HAP-1 (cell line): Measurements from ENCODE around the gene PDE7B.
"Not testable (repeated sequence)": the region's sequence is repeated elsewhere in the genome, so short reads cannot be mapped to it uniquely, and the experiment has no call there.

Experiments used
- DNase-seq, 2 experiments: peaks; one replicate each; pipeline ENCODE4 v3.0.0-alpha.2; 2016 to 2020; ENCODE audit warnings: low spot score in 2 of 2
- H3K27me3 ChIP-seq: fragments of 250-450 bp; sonication (Bioruptor Pico); 2 replicates; pipeline ENCODE4 v1.5.1; 2020; ENCODE audit warnings: low read depth, mild to moderate bottlenecking, moderate library complexity
- H3K36me3 ChIP-seq: fragments of 250-450 bp; sonication (Bioruptor Pico); replicated peaks from 2 replicates; pipeline ENCODE4 v1.5.1; 2020; ENCODE audit warnings: mild to moderate bottlenecking
- H3K4me1 ChIP-seq: fragments of 250-450 bp; sonication (Bioruptor Pico); 2 replicates; pipeline ENCODE4 v1.5.1; 2020; ENCODE audit warnings: mild to moderate bottlenecking
- H3K4me3 ChIP-seq: fragments of 250-450 bp; sonication (Bioruptor Pico); 2 replicates; pipeline ENCODE4 v1.5.1; 2020; ENCODE audit warnings: mild to moderate bottlenecking, moderate library complexity
- H3K9me3 ChIP-seq: fragments of 250-450 bp; sonication (Bioruptor Pico); 2 replicates; pipeline ENCODE4 v1.5.1; 2020; ENCODE audit warnings: mild to moderate bottlenecking, moderate library complexity
- in situ Hi-C: fragments of 300-500 bp; cut with MboI; formaldehyde crosslinking; loops from 3 replicates; pipeline ENCODE4 v1.14.3; 2020; ENCODE audit warnings: low sequenced_read_pairs, inconsistent platforms, mixed read lengths

The PDE7B gene

GRCh38 chr6:136134751-136135150 lies 283.2 kb downstream of the PDE7B start:
- Histone ChIP-seq H3K4me3 (no peak overlapping the region), H3K27me3 (peaks cover 9% of the 10 kb centered on the region), H3K9me3 (no peaks in the 10 kb centered on the region), H3K36me3 (no peaks in the 10 kb centered on the region), H3K4me1 (no peaks in the 10 kb centered on the region)
- DNase-seq = no peak
- in situ Hi-C loops = no loop called here

GRCh38 chr6:136136274-136136673 lies 284.8 kb downstream of the PDE7B start:
- H3K4me1 ChIP-seq = no peaks in the 10 kb centered on the region
- H3K27me3 ChIP-seq = peaks cover 9% of the 10 kb centered on the region
- in situ Hi-C loops = no loop called here
- H3K36me3 ChIP-seq = no peaks in the 10 kb centered on the region
- H3K9me3 ChIP-seq = no peaks in the 10 kb centered on the region
- H3K4me3 ChIP-seq = no peak overlapping the region
- no peak for DNase-seq

GRCh38 chr6:136137008-136137692 lies 285.6 kb downstream of the PDE7B start:
- H3K27me3 ChIP-seq = peaks cover 9% of the 10 kb centered on the region
- no peak overlapping the region for H3K4me3 ChIP-seq
- H3K4me1 ChIP-seq = no peaks in the 10 kb centered on the region
- in situ Hi-C loops = no loop called here
- H3K9me3 ChIP-seq = no peaks in the 10 kb centered on the region
- DNase-seq = no peak
- H3K36me3 ChIP-seq = no peaks in the 10 kb centered on the region

GRCh38 chr6:136137739-136138402 lies 286.4 kb downstream of the PDE7B start:
- no peaks in the 10 kb centered on the region for H3K4me1 ChIP-seq
- H3K4me3 ChIP-seq = no peak overlapping the region
- H3K27me3 ChIP-seq = peaks cover 9% of the 10 kb centered on the region
- no peaks in the 10 kb centered on the region for H3K36me3 ChIP-seq
- in situ Hi-C loops = no loop called here
- DNase-seq = no peak
- no peaks in the 10 kb centered on the region for H3K9me3 ChIP-seq

- H3K27me3 ChIP-seq, H3K9me3 ChIP-seq, DNase-seq, H3K4me3 ChIP-seq, H3K4me1 ChIP-seq, H3K36me3 ChIP-seq, in situ Hi-C loops: not testable (repeated sequence)
Observed at GRCh38 chr6:136139111-136139510, 287.6 kb downstream of the PDE7B start.

- no peak overlapping the region for H3K4me3 ChIP-seq
- H3K9me3 ChIP-seq = no peaks in the 10 kb centered on the region
- no peaks in the 10 kb centered on the region for H3K36me3 ChIP-seq
- in situ Hi-C loops = no loop called here
- H3K27me3 ChIP-seq = peaks cover 10% of the 10 kb centered on the region
- no peaks in the 10 kb centered on the region for H3K4me1 ChIP-seq
- no peak for DNase-seq
Observed at GRCh38 chr6:136144251-136145023, 292.9 kb downstream of the PDE7B start.

GRCh38 chr6:136146130-136146529 lies 294.6 kb downstream of the PDE7B start:
- in situ Hi-C loops = no loop called here

GRCh38 chr6:136147342-136147741 lies 295.8 kb downstream of the PDE7B start:
- Histone ChIP-seq H3K4me1 (no peaks in the 10 kb centered on the region), H3K27me3 (peaks cover 23% of the 10 kb centered on the region), H3K9me3 (no peaks in the 10 kb centered on the region), H3K36me3 (no peaks in the 10 kb centered on the region), H3K4me3 (no peak overlapping the region)
- DNase-seq = no peak
- in situ Hi-C loops = no loop called here

More at GRCh38 chr6:136146130-136146529, 294.6 kb downstream of the PDE7B start:
- Histone ChIP-seq H3K9me3 (no peaks in the 10 kb centered on the region), H3K4me1 (no peaks in the 10 kb centered on the region), H3K4me3 (no peak overlapping the region), H3K36me3 (no peaks in the 10 kb centered on the region), H3K27me3 (peaks cover 19% of the 10 kb centered on the region)
- DNase-seq = no peak

GRCh38 chr6:136148051-136148450 lies 296.6 kb downstream of the PDE7B start:
- H3K27me3 ChIP-seq = peaks cover 24% of the 10 kb centered on the region
- in situ Hi-C loops = no loop called here
- no peak for DNase-seq
- H3K36me3 ChIP-seq = no peaks in the 10 kb centered on the region
- H3K4me1 ChIP-seq = no peaks in the 10 kb centered on the region
- no peak overlapping the region for H3K4me3 ChIP-seq
- no peaks in the 10 kb centered on the region for H3K9me3 ChIP-seq

GRCh38 chr6:136148523-136148922 lies 297.0 kb downstream of the PDE7B start:
- H3K27me3 ChIP-seq = peaks cover 24% of the 10 kb centered on the region
- in situ Hi-C loops = no loop called here
- H3K36me3 ChIP-seq = no peaks in the 10 kb centered on the region
- no peaks in the 10 kb centered on the region for H3K9me3 ChIP-seq
- H3K4me3 ChIP-seq = no peak overlapping the region
- no peak for DNase-seq
- no peaks in the 10 kb centered on the region for H3K4me1 ChIP-seq

GRCh38 chr6:136149311-136149710 lies 297.8 kb downstream of the PDE7B start:
- no peak for DNase-seq
- no peaks in the 10 kb centered on the region for H3K4me1 ChIP-seq
- in situ Hi-C loops = no loop called here
- H3K9me3 ChIP-seq = no peaks in the 10 kb centered on the region
- H3K27me3 ChIP-seq = peaks cover 24% of the 10 kb centered on the region
- H3K4me3 ChIP-seq = no peak overlapping the region
- no peaks in the 10 kb centered on the region for H3K36me3 ChIP-seq

GRCh38 chr6:136150961-136151360 lies 299.5 kb downstream of the PDE7B start:
- in situ Hi-C loops = no loop called here
- Histone ChIP-seq H3K9me3 (no peaks in the 10 kb centered on the region), H3K36me3 (no peaks in the 10 kb centered on the region), H3K4me3 (no peak overlapping the region), H3K27me3 (peaks cover 19% of the 10 kb centered on the region), H3K4me1 (no peaks in the 10 kb centered on the region)
- DNase-seq = no peak

GRCh38 chr6:136153707-136154375 lies 302.3 kb downstream of the PDE7B start:
- Histone ChIP-seq H3K27me3 (peaks cover 19% of the 10 kb centered on the region), H3K4me3 (no peak overlapping the region), H3K9me3 (no peaks in the 10 kb centered on the region), H3K4me1 (no peaks in the 10 kb centered on the region), H3K36me3 (no peaks in the 10 kb centered on the region)
- DNase-seq = no peak
- in situ Hi-C loops = no loop called here

GRCh38 chr6:136155191-136155590 lies 303.7 kb downstream of the PDE7B start:
- no peaks in the 10 kb centered on the region for H3K36me3 ChIP-seq
- H3K4me3 ChIP-seq = no peak overlapping the region
- H3K27me3 ChIP-seq = peaks cover 12% of the 10 kb centered on the region
- DNase-seq = no peak
- in situ Hi-C loops = no loop called here
- no peaks in the 10 kb centered on the region for H3K9me3 ChIP-seq
- H3K4me1 ChIP-seq = no peaks in the 10 kb centered on the region
